NCI-H1048 (cell line): Measurements from ENCODE around the gene APC.
"Not testable (repeated sequence)": the region's sequence is repeated elsewhere in the genome, so short reads cannot be mapped to it uniquely, and the experiment has no call there.

ENCODE experiments used
- DNase-seq: peaks from one replicate; lab custom pipeline; 2025; lab: John Stamatoyannopoulos, UW

Gene APC

GRCh38 chr5:112857866-112858265, 120.2 kb downstream of the APC start:
- DNase-seq, result no peak

- not testable (repeated sequence) for DNase-seq
Measured at GRCh38 chr5:112860571-112860928, 122.9 kb downstream of the APC start.

- DNase-seq, result peak; percentile 91
Measured at GRCh38 chr5:112860929-112861637, 123.4 kb downstream of the APC start, which contains the start of gene SRP19. SRP19 (plus strand) TSS chr5:112861287; CDS start chr5:112861377, 90 bp downstream.

- no peak for DNase-seq
Measured at GRCh38 chr5:112861638-112861985, 123.9 kb downstream of the APC start.

GRCh38 chr5:112862085-112862484, 124.4 kb downstream of the APC start:
- DNase-seq, result no peak

- no peak for DNase-seq
Measured at GRCh38 chr5:112863549-112863948, 125.9 kb downstream of the APC start.

GRCh38 chr5:112865128-112865527, 127.4 kb downstream of the APC start:
- DNase-seq, result no peak

GRCh38 chr5:112866739-112867138, 129.1 kb downstream of the APC start:
- DNase-seq, result no peak

GRCh38 chr5:112867411-112867810, 129.7 kb downstream of the APC start:
- no peak for DNase-seq

GRCh38 chr5:112869948-112870347, 132.3 kb downstream of the APC start:
- no peak for DNase-seq

GRCh38 chr5:112870966-112871365, 133.3 kb downstream of the APC start:
- no peak for DNase-seq

GRCh38 chr5:112876362-112876761, 138.7 kb downstream of the APC start:
- no peak for DNase-seq

- no peak for DNase-seq
Measured at GRCh38 chr5:112878101-112878500, 140.4 kb downstream of the APC start.

GRCh38 chr5:112878760-112879159, 141.1 kb downstream of the APC start:
- no peak for DNase-seq

- DNase-seq, result no peak
Measured at GRCh38 chr5:112880219-112880964, 142.7 kb downstream of the APC start.

- DNase-seq, result no peak
Measured at GRCh38 chr5:112883192-112883591, 145.5 kb downstream of the APC start.

GRCh38 chr5:112885001-112885400, 147.3 kb downstream of the APC start:
- no peak for DNase-seq

- no peak for DNase-seq
Measured at GRCh38 chr5:112886975-112887374, 149.3 kb downstream of the APC start.

GRCh38 chr5:112892066-112892465, 154.4 kb downstream of the APC start:
- not testable (repeated sequence) for DNase-seq

GRCh38 chr5:112892776-112893175, 155.1 kb downstream of the APC start:
- no peak for DNase-seq

- no peak for DNase-seq
Measured at GRCh38 chr5:112895682-112896081, 158.0 kb downstream of the APC start.
